Measurements from ENCODE around the gene WFDC1. TPM values are rescaled to one million over a fixed set of nuclear protein-coding genes. Genes with fewer than 3 reads are reported as not detected.

The WFDC1 gene
- total RNA-seq, 2 donors from 2014 or later = 0.59 to 3.3 TPM

GRCh38 chr16:84315422-84315821 is 20.7 kb downstream of the WFDC1 start:
- no peak for DNase-seq (ENCODE audit: low spot score)
- no peak for TF ChIP-seq CTCF (IDR thresholded peaks at IDR 0.05)

DNA sequence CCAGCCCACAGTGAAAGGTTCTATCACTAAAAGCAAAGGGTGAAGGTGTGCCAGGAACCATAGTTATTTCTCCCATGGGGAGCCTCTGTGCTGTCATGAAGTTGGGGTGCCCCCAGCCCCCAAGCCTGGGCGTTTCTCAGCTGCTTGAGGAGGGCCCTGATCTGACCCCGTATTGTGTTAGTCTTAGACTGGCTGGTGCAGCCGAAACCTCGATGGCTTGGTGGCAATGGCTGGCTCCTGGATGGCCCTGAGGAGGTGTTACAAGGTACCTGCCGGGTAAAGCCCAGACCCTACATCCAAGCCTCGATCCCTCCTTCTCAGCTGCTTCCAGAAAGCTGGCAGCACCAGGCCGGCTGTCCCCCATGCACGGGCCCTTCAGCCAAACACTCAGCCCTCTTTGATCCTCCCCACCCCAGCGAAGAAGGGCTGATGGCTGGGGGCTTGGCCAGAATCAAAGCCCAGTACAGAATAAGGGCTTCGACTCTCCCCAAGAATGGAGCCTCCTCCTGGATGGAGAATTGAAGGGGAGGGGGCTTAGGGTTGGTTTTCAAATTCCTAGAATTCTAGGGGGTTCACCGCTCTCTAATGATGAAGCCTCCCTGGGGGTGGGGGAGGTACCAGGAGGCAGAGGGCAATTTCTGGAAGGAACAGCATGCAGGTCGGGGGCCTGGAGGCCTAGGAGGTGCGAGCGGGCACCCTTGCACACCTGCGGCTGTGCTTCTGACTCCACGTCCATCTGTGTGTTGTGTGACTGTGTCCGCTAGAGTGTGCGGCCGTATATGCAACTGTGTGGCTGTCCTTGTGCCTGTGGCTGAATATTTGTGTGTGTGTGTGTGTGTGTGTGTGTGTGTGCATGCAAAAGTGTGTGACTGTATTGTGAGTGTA is 23.7 kb downstream of the WFDC1 start:
- no peak for DNase-seq (ENCODE audit: low spot score)
- H3K36me3 ChIP-seq = no peaks in the 10 kb centered on the region
- no peak overlapping the region for H3K27ac ChIP-seq
- TF ChIP-seq CTCF (IDR thresholded peaks at IDR 0.05) = no peak
- peaks cover 0 to 6% of the 10 kb centered on the region in 2 donors for H3K9me3 ChIP-seq
- no peaks in the 10 kb centered on the region for H3K4me1 ChIP-seq
- no peaks in the 10 kb centered on the region for H3K27me3 ChIP-seq
- no peak overlapping the region for H3K4me3 ChIP-seq

More at GRCh38 chr16:84315422-84315821, 20.7 kb downstream of the WFDC1 start:
- H3K9me3 ChIP-seq = peaks cover 0 to 6% of the 10 kb centered on the region in 2 donors
- no peaks in the 10 kb centered on the region for H3K4me1 ChIP-seq
- no peak overlapping the region for H3K27ac ChIP-seq
- H3K4me3 ChIP-seq = no peak overlapping the region
- no peaks in the 10 kb centered on the region for H3K36me3 ChIP-seq
- peaks cover 0 to 4% of the 10 kb centered on the region in 2 donors for H3K27me3 ChIP-seq

DNA sequence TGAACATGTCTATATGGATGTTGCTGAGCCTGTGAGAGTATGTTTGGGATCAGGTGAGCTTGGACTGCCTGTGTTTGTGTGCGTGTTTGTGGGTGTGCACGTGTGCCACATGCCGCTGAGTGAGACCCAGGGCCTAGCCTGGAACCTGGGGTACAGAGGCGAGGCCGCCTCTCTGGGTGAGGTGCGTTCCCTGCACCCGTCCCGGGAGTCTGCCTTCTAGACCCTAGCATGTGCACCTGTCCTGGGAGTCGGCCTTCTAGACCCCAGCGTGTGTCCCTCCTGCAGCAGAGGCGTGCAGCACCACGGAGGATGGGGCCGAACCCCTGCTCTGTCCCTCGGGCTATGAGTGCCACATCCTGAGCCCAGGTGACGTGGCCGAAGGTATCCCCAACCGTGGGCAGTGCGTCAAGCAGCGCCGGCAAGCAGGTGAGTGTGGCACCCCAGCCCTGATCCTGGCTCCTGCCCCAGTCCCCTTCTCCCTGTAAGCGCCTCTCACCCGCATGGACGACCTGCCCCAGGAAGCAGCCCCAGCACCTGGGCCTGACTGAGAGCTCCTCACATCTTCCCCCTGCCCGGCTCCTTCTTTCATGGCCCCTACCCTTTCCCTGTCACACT is 24.6 kb downstream of the WFDC1 start:
- Histone ChIP-seq H3K27ac (no peak overlapping the region), H3K36me3 (no peaks in the 10 kb centered on the region), H3K27me3 (no peaks in the 10 kb centered on the region), H3K4me1 (no peaks in the 10 kb centered on the region), H3K4me3 (no peak overlapping the region), H3K9me3 (peaks cover 0 to 6% of the 10 kb centered on the region in 2 donors)
- no peak for DNase-seq (ENCODE audit: low spot score)
- TF ChIP-seq CTCF (IDR thresholded peaks at IDR 0.05) = no peak

- DNase-seq (ENCODE audit: low spot score) = no peak
- Histone ChIP-seq H3K27me3 (no peaks in the 10 kb centered on the region), H3K4me1 (no peaks in the 10 kb centered on the region), H3K9me3 (peaks cover 0 to 6% of the 10 kb centered on the region in 2 donors), H3K36me3 (no peaks in the 10 kb centered on the region), H3K27ac (no peak overlapping the region), H3K4me3 (no peak overlapping the region)
- TF ChIP-seq CTCF (IDR thresholded peaks at IDR 0.05) = no peak
Measured at GRCh38 chr16:84320511-84320910, 25.8 kb downstream of the WFDC1 start.

DNA sequence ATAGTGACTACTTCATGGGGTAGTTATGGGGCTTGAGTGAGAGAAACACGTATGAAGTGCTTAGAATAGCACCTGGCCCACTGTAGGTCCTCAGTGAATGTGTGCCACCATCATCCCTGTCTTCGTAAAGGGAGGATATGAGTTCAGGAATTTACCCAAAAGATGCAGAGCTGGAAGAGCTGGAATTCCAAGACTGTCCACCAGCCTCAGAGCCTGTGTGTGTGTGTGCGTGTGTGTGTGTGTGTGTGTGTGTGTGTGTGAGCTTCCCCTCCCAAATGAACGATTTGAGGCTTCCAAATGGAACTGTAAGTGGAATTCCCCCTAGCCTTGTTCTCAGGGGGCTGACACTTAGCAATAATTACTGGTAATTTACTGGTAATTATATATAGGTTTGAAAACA is 27.3 kb downstream of the WFDC1 start:
- TF ChIP-seq CTCF (IDR thresholded peaks at IDR 0.05) = no peak
- Histone ChIP-seq H3K9me3 (peaks cover 0 to 6% of the 10 kb centered on the region in 2 donors), H3K4me3 (no peak overlapping the region), H3K27me3 (no peaks in the 10 kb centered on the region), H3K27ac (no peak overlapping the region), H3K4me1 (no peaks in the 10 kb centered on the region), H3K36me3 (no peaks in the 10 kb centered on the region)
- DNase-seq (ENCODE audit: low spot score) = no peak
